Measurements from ENCODE around the gene GABARAPL1. TPM values are rescaled to one million over a fixed set of nuclear protein-coding genes. Genes with fewer than 3 reads are reported as not detected.

The GABARAPL1 gene
- total RNA-seq, 2 donors from 2014 or later: 135 to 191 TPM

DNA sequence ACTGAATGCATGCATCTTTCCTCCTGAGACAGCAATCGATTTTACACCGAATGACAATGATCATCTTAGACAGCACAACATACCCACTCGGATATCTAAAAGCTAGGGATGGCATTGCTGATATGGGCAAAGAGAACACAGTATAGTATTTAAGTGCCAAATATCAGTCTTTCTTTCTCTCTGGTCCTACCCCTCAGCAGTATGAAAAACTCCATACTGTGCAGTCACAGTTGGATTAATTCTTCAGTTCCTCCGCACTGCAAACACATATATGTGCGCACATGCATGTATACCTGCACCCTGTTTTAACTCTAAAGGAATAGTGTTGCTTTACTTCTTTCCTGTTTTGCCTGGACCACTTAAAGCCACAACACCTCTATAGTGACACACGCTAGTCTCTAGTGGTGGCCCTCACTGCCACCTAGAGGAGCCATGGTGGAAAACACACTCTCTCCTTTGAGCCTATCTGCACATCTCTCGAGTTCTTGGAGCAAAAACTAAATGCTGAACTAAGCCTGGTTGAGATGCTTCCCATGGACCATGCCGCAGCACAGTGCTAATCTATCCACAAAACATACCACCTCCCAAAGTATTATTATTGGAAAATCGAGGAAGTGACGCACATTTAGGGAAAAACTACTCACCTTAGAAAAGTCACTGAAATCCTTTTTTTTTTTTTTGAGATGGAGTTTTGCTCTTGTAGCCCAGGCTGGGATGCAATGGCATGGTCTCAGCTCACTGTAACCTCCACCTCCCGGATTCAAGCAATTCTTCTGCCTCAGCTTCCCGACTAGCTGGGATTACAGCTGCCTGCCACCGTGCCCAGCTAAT, 21.9 kb upstream of the GABARAPL1 start:
- Mint-ChIP-seq H3K27ac (no peak overlapping the region), H3K4me3 (no peak overlapping the region), H3K27me3 (ENCODE audit: insufficient read depth) (no peaks in the 10 kb centered on the region), H3K9me3 (peaks cover 20% of the 10 kb centered on the region), H3K4me1 (peaks cover 6% of the 10 kb centered on the region), H3K36me3 (ENCODE audit: low read depth) (no peaks in the 10 kb centered on the region)
- TF ChIP-seq, protein P1, sequence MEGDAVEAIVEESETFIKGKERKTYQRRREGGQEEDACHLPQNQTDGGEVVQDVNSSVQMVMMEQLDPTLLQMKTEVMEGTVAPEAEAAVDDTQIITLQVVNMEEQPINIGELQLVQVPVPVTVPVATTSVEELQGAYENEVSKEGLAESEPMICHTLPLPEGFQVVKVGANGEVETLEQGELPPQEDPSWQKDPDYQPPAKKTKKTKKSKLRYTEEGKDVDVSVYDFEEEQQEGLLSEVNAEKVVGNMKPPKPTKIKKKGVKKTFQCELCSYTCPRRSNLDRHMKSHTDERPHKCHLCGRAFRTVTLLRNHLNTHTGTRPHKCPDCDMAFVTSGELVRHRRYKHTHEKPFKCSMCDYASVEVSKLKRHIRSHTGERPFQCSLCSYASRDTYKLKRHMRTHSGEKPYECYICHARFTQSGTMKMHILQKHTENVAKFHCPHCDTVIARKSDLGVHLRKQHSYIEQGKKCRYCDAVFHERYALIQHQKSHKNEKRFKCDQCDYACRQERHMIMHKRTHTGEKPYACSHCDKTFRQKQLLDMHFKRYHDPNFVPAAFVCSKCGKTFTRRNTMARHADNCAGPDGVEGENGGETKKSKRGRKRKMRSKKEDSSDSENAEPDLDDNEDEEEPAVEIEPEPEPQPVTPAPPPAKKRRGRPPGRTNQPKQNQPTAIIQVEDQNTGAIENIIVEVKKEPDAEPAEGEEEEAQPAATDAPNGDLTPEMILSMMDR (conservative IDR thresholded peaks at IDR 0.05): peak; percentile 98
- no peak overlapping the region for H3K9ac ChIP-seq (ENCODE audit: extremely low read depth, low read length, poor library complexity, severe bottlenecking)
- DNase-seq: peak; percentile 91
- H3K4me3 ChIP-seq (ENCODE audit: low read length): no peak overlapping the region
- H3K9me3 ChIP-seq (ENCODE audit: control insufficient read depth, low read length): no peaks in the 10 kb centered on the region
- no peaks in the 10 kb centered on the region for H3K4me1 ChIP-seq (ENCODE audit: control insufficient read depth, insufficient read depth, low read length)
- WGBS, 2 experiments (ENCODE audit: insufficient coverage in 1 of 2, insufficient read length in 1 of 2): 59 to 73% methylated on average over 4 to 13 of the region's 13 CpGs
- H3K27ac ChIP-seq (ENCODE audit: low read depth, low read length): no peak overlapping the region
- H3K36me3 ChIP-seq (ENCODE audit: control insufficient read depth, insufficient read depth, low read length): no peaks in the 10 kb centered on the region
- H3K27me3 ChIP-seq (ENCODE audit: control insufficient read depth, insufficient read depth, low read length, poor library complexity, severe bottlenecking): no peaks in the 10 kb centered on the region

DNA sequence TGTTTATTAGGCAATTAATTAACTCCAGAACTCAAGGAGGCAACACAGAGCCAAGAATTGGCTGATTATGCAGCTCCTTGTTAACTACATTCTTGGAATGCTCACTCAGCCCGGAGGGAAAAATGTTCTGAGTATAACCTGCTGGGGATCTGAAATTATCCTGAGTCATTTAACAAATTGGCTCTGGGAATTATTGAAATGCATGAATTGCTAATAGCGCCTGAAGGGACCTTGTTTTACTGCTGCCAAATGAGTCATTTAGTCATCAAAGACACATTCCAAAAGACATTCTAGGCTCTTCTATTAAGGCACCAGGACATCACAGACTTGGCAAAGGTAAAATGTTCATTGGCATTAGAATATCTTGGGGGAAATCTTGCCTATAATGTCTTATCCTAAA, 20.8 kb upstream of the GABARAPL1 start:
- 38 to 40% methylated on average over 2 of the region's 2 CpGs for WGBS, 2 experiments (ENCODE audit: insufficient coverage in 1 of 2, insufficient read length in 1 of 2)
- Histone ChIP-seq H3K9ac (ENCODE audit: extremely low read depth, low read length, poor library complexity, severe bottlenecking) (no peak overlapping the region), H3K4me1 (ENCODE audit: control insufficient read depth, insufficient read depth, low read length) (no peaks in the 10 kb centered on the region), H3K9me3 (ENCODE audit: control insufficient read depth, low read length) (no peaks in the 10 kb centered on the region), H3K36me3 (ENCODE audit: control insufficient read depth, insufficient read depth, low read length) (no peaks in the 10 kb centered on the region), H3K4me3 (ENCODE audit: low read length) (no peak overlapping the region), H3K27ac (ENCODE audit: low read depth, low read length) (no peak overlapping the region), H3K27me3 (ENCODE audit: control insufficient read depth, insufficient read depth, low read length, poor library complexity, severe bottlenecking) (no peaks in the 10 kb centered on the region)
- no peaks in the 10 kb centered on the region for H3K27me3 Mint-ChIP-seq (ENCODE audit: insufficient read depth)
- DNase-seq: no peak
- TF ChIP-seq, protein P1 (conservative IDR thresholded peaks at IDR 0.05): no peak
- H3K36me3 Mint-ChIP-seq (ENCODE audit: low read depth): no peaks in the 10 kb centered on the region
- H3K27ac Mint-ChIP-seq: no peak overlapping the region
- H3K4me1 Mint-ChIP-seq: peaks cover 6% of the 10 kb centered on the region
- peaks cover 20% of the 10 kb centered on the region for H3K9me3 Mint-ChIP-seq
- H3K4me3 Mint-ChIP-seq: no peak overlapping the region

DNA sequence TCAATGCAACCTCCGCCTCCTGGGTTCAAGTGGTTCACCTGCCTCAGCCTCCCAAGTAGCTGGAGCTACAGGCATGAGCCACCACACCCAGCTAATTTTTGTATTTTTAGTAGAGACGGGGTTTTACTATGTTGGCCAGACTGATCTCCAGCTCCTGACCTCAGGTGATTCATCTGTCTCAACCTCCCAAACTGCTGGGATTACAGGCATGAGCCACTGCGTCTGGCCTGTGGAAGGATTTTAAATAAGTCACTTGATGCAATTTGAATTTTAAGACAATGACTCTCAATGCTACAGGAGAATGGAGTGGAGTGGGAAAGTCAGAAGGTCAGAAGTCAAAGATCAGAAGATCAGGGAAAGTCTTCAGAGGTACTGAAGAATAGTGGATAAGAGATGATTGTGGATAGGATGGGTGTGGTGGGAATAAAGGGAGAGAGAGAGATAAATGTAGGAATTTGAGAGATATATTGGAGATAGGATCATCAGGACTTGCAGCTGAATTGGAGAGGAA, 18.5 kb upstream of the GABARAPL1 start:
- H3K4me1 ChIP-seq (ENCODE audit: control insufficient read depth, insufficient read depth, low read length): no peaks in the 10 kb centered on the region
- DNase-seq: no peak
- H3K27ac ChIP-seq (ENCODE audit: low read depth, low read length): no peak overlapping the region
- no peak overlapping the region for H3K27ac Mint-ChIP-seq
- peaks cover 20% of the 10 kb centered on the region for H3K9me3 Mint-ChIP-seq
- TF ChIP-seq, protein P1 (conservative IDR thresholded peaks at IDR 0.05): no peak
- H3K27me3 Mint-ChIP-seq (ENCODE audit: insufficient read depth): no peaks in the 10 kb centered on the region
- no peaks in the 10 kb centered on the region for H3K9me3 ChIP-seq (ENCODE audit: control insufficient read depth, low read length)
- WGBS, 2 experiments (ENCODE audit: insufficient coverage in 1 of 2, insufficient read length in 1 of 2): 86 to 100% methylated on average over 2 to 3 of the region's 3 CpGs
- no peaks in the 10 kb centered on the region for H3K36me3 Mint-ChIP-seq (ENCODE audit: low read depth)
- peaks cover 12% of the 10 kb centered on the region for H3K4me1 Mint-ChIP-seq
- no peak overlapping the region for H3K4me3 ChIP-seq (ENCODE audit: low read length)
- no peak overlapping the region for H3K4me3 Mint-ChIP-seq
- H3K27me3 ChIP-seq (ENCODE audit: control insufficient read depth, insufficient read depth, low read length, poor library complexity, severe bottlenecking): no peaks in the 10 kb centered on the region
- H3K9ac ChIP-seq (ENCODE audit: extremely low read depth, low read length, poor library complexity, severe bottlenecking): no peak overlapping the region
- no peaks in the 10 kb centered on the region for H3K36me3 ChIP-seq (ENCODE audit: control insufficient read depth, insufficient read depth, low read length)
